Measurements from ENCODE around the gene GPR3.
"Not testable (repeated sequence)": the region's sequence is repeated elsewhere in the genome, so short reads cannot be mapped to it uniquely, and the experiment has no call there.

GPR3 gene

GRCh38 chr1:27380766-27381733 lies 11.4 kb upstream of the GPR3 start:
- no peak for DNase-seq

DNA sequence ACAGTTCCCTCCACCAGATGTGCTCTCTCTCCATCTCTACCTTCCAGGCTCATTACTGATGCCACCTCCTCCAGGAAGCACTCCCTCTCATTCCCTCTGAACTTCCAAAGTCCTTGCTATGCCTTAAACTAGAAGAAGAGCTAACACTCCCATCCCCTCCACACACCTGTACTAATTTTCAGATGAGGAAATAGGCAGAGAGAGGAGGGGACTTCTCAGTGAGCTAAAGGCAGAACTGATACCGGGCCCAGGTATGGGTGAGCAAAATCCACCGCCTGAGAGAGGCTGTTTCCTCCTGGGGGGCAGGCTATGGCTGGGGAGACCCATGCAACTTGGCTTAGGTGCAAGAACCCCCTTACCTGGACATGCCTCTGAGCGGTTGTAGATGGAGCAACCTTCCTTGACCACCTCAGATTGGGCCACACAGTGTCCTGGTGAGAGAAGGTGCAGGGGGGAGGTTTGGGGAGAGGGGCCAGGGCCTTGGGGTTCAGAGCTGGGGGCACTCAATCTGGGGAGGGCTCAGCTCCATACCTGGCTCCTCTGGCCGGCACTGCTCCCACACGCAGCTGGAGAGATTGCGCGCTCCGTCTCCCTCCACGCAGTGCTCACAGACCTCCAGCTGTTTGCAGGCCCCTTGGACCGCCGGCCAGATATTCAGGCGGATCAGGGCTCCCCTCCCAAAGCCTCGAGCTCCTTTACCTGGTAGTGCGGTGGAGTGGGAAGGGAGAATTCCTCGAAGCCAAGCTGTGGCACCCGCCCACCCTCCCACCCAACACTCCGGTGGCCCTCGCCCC lies 10.3 kb upstream of the GPR3 start:
- DNase-seq, result no peak

- DNase-seq, result no peak
Observed at GRCh38 chr1:27383039-27383605, 9.3 kb upstream of the GPR3 start, which contains the start of gene CD164L2. Gene CD164L2, minus strand, starts transcription at chr1:27383333. Its CDS starts 94 bp downstream, at chr1:27383239.

- DNase-seq, result no peak
Observed at GRCh38 chr1:27383661-27384060, 8.8 kb upstream of the GPR3 start.

GRCh38 chr1:27384797-27385196 lies 7.6 kb upstream of the GPR3 start:
- not testable (repeated sequence) for DNase-seq

- DNase-seq, result no peak
Observed at GRCh38 chr1:27388337-27389005, 4.0 kb upstream of the GPR3 start.

DNA sequence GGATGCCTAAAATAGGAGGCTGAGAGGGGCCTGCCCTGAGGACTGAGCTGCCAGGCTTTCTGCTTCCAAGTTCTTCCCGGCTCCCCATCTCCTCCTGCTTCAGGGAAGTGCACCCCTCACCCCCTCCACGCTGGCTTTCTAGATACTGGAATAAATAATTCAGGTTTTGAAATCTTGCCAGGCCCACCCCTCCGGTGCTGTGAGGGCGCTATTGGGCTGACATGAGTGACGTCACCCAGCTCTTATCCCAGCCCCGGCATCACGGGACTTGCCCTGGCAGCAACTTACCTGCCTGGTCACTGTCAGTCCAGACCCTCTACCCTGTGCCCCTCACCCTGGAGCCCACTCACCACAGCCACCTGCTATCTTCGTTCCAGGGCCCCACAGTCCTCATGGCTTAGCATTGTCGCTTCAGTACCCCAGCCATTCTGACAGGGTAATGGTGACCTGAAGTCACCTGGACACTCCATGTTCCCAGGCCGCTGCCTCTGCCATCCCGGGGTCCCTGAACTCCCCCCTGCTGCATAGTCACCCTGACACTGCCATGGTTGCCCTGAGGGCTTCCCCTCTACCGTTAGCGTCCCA lies 819 bp upstream of the GPR3 start:
- DNase-seq, result no peak

DNA sequence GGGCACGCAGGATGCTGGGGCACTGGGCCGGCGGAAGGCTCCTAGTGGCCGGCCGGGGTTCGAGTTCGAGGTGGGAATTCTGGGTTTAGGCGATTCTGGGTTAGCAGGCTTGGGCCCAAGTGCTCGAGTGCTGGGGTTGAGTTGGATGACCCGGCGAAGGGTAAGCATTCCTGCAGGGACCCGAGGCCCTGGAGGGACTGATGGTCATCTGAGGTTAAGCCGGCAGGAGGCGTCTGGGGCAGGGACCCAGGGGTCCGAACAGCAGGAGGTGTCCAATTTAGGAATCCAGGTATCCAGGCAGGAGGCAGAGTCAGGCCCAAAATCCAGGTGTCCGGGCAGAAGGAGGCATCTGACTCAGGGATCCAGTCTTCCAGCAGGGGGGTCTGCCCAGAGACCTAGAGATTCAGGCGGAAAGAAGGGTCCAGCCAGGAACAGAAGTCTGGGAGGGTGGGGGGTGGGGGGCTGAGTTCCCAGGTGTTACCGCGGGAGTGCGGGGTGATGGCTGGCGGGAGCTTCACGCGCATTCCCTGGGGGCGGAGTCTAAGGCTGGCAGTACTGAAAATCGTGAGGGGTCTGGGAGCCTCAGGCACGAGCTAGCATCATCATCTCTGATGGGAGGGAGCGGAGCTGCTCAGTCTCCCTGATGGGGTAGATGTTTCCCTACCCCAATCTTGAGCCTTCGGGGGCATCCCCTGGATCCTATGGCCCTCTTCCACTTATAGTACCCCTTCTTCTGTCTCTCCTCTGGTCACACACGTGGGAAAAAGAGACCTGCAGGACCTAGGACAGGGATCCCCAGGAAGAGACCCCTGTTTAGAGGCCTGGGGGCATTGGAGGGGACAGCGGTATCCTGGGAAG lies 585 bp downstream of the GPR3 start:
- no peak for DNase-seq

DNA sequence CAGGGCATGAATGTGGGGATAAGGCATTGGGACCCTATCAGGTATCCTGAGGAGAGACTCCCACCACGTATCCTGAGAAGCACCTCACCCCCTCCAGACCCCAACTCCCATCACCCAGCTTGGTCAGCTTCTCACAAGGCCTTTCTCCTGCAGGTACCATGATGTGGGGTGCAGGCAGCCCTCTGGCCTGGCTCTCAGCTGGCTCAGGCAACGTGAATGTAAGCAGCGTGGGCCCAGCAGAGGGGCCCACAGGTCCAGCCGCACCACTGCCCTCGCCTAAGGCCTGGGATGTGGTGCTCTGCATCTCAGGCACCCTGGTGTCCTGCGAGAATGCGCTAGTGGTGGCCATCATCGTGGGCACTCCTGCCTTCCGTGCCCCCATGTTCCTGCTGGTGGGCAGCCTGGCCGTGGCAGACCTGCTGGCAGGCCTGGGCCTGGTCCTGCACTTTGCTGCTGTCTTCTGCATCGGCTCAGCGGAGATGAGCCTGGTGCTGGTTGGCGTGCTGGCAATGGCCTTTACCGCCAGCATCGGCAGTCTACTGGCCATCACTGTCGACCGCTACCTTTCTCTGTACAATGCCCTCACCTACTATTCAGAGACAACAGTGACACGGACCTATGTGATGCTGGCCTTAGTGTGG lies 1.3 kb downstream of the GPR3 start:
- DNase-seq, result no peak

GRCh38 chr1:27394282-27394658 lies 1.8 kb downstream of the GPR3 start:
- no peak for DNase-seq

DNA sequence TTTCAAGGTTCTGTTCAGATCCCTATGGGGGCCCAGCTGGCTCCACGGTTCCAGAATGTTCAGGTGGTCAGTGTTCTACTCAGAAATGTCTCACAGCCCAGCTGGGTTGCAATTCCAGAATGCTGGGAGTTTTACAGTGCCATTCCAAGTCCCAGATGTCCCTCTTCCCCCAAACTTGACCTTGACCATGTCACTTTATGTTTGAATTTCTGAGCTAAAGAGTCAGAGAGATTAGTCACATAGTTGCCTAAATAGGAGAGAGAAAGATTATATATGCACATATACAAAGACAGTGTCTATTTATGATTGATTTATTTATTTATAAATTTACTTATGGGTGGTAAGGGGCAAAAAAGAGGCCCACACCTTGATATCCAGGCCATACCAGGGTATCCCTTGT lies 2.5 kb downstream of the GPR3 start:
- no peak for DNase-seq

DNA sequence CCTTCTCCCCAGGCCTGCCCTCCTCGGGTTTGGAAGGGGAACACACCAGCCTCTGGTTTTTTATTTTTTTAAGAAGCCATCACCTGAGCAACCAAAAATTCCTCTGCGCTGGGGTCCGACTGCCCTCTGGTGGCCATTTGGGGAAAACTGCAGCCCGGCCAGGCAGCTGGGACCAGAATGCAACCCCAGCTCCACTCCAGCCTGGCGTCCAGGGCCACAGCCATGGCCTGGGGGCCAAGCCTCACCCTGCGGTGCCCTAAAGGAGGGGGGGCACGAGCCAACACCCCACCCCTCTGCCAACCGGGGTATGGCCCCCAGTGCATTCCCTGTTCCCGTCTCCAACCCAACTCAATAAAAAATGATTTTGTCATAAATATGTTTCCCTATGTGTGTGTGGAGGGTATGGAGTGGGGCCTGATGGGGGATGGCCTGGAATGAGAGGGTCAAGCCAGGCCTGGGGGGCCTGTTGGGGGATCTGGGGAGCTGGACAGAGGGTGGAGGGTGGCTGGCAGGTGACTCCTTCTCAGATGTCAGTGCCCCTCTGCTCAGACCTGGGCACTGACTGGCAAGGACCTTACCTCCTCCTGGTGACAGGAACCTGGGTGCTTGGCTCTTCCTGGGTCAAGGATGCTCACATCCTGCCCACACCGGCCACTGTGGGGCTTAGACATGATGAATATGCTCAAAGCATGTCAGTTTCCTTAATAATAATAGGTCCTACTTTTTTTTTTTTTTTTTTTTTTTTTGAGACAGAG lies 3.2 kb downstream of the GPR3 start:
- peak; percentile 53 for DNase-seq

DNA sequence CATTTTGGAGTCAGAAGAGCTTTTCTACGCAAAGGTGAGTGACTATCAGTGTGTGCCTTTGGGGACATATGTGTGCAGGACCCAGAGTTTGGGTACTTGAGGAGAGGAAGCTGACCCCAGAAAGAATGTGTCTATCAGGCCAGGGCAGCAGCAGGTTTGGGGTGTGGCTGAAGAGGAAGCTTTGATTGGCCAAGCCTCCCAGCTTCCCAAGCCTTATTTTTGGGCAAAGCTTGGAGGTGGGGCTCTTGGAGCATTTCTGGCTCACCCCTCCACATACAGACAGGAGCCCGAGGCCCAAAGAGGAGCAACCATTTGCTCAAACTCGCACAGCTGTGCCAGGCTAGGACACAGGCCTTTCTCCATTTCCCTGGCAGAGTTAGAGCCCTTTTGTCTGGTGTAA lies 4.7 kb downstream of the GPR3 start:
- DNase-seq, result no peak

DNA sequence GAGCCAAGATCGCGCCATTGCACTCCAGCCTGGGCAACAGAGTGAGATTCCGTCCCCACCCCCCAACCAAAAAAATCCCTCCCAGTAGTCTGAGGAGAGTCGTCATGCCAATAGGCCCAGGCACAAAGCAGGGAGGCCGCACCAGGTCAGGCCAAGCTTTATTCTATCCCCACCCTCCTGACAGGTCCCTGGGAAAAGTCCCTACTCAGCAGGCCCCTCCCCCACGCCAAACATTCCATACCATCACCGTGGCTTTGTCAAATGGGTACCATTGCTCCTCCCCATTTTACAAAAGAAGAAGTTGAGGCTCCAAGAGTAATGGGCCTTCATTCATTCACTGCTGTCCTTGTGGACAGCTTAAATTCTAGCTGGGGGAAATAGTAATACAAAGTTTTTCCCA lies 5.3 kb downstream of the GPR3 start:
- no peak for DNase-seq

DNA sequence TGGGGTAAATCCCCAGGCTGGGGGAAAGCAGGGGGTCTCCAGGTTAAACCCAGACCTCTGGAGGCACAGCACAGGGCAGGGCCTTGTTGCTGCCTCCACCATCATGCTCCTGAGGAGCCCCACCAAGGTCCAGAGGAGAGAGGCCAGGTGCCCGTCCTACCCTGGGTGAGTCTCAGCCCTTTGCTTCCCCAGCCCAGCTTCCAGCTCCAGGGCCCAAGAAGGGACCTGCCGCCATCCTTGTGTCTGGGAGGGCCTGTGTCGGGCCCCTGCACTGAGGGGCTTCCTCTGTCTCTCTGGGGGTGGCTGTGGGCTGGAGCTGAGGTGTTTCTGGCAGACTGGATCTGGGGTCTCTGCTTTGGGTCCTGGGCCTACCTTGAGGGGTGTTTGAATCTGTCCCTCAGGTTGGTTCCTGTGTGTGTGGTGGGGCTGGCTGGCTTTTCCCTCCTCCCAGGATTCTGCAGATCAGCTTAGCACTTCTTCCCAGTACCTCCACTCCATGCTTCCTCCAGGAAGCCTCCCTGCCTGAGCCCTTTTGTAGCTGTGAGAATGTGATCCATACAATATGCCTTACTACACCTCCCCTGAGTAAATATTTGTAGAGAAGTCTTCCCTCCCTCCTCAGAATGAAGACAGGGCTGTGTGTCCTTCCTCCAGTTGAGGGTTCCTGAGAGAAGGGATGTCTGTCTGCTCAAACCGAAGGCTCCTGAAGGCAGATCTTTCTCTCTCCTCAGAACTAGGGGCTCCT lies 6.2 kb downstream of the GPR3 start:
- DNase-seq, result no peak

DNA sequence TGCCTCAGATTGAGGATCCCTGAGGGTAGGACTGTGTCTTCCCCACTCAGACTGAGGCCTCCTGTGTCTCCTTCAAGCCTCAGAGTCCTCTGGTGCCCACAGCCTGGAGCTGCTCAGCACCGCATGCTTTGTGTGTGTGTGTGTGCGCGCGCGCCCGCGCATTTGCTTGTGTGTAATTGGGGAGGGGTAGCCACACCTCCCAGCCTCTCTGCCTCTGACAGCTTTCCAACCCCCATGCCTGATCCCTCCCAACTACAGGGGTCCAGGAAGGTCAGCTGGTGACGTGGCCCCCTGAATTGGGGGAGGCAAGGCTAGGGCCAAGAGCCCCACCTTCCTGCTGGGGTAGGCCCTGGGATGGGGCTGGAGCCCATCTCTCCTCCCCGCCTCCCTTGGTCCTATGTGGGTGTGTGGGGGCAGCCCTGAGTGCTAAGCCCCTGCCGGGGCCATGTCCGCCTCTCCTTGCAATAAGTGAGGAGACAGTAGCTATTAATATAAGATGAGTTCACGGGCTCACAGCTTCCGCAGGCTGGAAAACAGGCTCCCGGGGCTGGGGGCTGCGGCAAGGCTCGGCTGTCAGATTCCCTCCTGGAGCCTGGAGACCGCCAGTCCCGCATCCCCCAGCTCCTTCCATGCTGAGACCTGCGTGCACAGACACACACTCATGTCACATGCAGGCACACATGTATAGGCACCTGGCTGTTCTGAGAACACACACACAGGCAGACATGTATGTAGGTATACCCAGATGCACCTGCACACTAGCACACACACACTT lies 7.0 kb downstream of the GPR3 start:
- no peak for DNase-seq

DNA sequence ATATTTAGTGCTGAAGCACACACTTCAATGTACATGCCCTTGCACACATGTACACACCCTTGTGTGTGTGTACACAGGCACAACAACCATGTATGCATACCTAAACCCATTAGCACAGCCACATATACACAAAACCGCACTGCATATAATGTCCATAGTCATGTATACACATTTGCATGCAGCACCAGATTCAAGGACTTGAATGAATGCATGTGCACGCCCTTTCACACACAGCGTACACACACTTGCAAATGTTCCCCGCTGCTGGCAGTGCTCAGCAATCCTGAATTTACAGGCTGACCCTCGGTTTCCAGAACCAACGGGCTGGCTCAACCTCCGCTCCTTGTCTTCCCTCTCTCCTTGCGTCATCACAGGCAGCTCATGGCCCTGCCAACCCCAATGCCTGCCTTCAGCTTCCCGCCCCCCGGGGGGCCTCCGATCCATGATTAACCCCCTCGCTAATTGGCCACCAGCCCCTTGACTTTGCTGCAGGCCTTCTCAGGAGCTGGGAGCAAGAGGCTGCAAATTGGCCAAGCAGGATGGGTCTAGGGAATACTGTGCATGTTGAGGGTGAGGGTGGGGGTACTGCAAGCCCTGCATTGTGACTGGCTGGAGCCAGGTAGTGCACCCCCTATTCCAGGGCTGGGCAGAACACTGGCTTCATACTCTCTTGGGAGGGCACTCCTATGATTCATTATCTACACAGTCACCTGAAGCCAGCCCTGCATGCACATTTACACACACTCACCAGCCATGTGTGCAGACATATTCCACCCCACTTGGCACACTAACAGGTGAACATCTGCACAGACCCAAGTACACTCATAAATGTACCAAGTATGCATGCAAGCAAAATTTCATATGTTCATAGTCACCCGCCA lies 7.9 kb downstream of the GPR3 start:
- no peak for DNase-seq

DNA sequence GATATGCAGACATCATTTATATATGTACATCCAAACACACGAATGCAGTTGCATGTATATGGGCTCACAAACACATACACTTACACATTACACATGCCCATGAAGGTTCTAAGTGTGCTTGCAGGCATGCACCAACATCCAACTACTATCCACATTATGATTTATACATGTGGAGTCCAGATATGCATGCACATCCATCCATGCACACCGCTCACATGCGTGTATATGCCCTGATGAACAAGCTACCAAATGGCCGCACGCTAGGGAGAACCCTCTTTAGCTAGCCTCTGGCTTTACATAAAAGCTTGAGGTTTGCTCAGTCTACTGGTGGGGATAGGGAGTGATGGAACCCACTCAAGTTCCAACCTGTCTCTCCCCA lies 8.5 kb downstream of the GPR3 start:
- DNase-seq, result no peak
